T-helper 2 cell treated with Interferon-gamma antibody and Interleukin-4, amounts not matched to agents 100 ng/mL and 5 ng/mL, for 36 hours (primary cell): ENCODE results near the gene HPS4. TPM values are rescaled to one million over a fixed set of nuclear protein-coding genes. Genes with fewer than 3 reads are reported as not detected.

Source experiments
- intact Hi-C: fragments of 100-400 bp; cut with micrococcal nuclease; formaldehyde crosslinking; loops from one replicate; pipeline ENCODE4 v1.15.1; 2023
- total RNA-seq: library from RNA; stranded (reverse); gene quantifications from 2 replicates; pipeline ENCODE4 v1.2.3, GENCODE V29; 2022

Gene HPS4
- total RNA-seq, 1 donor from 2014 or later, result 29.9 TPM

DNA sequence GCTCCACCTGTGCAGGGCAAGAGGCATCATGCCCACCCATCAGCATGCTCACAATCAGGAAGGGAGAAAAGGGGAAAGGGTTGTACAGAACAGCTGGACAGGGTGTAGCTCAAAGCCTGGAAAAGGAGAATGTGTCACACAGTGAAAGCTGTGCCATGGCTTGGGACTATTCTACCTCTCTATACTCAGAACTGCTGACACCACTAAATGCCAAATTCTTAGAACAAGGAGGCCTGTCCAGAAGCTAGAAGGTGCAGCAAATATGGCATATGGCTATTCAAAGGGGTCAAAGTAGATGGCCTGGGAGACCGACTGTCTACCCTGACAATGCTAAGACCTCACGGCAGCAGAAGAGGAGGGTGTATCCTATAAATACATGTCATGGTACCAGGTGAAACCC, 12.8 kb downstream of the HPS4 start:
- intact Hi-C loops, result no loop called here

DNA sequence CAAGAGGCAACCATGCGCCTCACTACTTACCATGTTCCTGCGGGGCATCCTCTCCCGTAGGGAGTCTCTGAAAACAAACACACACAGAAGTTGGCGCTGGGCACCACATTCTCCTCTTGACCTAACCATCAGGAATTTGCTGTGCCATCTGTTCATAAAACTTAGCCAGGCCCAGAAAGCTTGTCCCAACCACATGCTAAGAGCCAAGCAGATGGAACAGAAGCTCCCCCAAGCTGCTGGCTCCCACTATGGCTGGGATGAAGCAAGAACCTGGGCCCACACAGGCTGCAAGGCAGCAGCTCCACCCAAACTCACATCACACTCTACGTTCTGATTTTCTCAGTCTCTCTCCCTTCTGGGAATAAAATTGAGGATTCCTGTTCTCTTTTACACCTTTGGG, 17.4 kb downstream of the HPS4 start:
- intact Hi-C loops, result no loop called here

- intact Hi-C loops, result no loop called here
Observed at GRCh38 chr22:26464312-26464711, 19.3 kb downstream of the HPS4 start.

DNA sequence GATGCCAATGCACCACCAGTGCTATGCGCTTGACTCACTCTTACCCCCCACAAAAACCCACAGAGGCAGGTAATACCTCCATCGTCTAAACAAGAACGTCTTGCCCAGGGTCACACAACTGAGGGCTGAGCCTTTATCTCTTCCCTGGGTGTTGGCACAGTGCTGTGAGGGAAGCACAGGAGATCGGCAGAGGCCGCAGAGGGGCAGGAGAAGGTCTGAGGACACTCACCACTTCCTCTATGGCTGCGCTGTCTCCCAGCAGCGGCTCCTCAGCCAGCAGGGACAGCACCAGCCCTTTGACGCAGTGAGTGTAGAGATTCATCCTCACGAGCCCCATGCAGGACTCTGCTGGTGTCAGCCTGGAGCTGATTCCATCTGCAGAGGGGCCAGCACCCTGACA, 19.9 kb downstream of the HPS4 start:
- intact Hi-C loops, result no loop called here

DNA sequence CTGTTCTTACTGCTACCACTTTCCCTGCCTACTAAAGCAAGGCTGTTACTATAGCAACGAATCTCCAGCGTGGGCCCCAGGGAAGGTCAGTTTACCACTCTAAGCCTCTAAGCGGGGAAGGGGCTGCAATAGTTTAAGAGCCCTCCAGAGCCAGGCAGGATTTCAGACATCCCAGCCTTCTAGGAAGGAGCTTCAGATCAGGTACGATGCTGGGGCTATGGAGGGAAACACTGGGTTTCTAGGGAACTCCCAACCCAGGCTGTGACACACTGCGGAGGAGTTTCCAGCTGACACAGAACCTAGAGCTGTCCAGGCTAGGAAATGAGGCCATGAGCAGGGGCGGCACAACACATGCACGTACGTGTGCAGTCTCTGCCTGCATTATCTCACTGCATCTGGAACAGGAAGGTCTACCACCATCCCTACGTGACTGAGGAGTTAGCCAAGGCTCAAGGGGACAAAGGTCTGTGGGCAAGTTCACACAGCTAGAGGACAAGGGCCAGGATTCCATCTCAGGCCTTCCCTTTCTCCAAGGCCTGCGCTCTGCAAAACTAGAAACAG, 20.4 kb downstream of the HPS4 start:
- intact Hi-C loops, result no loop called here

DNA sequence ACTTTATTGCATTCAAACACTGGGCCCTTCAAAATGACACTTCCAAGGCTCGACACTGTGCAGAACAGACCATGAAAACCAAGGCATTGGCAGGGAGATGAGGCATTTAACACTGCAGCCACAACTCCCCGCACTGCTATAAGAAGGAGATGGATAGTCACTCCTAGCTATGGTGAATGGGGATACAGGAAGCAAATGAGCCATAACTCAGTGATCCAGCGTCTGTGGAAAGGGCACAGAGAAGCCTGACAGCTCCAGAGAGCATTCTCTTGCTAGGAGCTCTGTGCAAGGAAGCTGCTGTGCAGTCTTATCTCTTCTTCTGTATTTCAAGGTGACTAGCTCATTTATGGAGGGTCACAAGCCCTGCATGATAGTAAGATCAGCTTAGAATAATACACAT, 20.9 kb downstream of the HPS4 start:
- intact Hi-C loops, result no loop called here

DNA sequence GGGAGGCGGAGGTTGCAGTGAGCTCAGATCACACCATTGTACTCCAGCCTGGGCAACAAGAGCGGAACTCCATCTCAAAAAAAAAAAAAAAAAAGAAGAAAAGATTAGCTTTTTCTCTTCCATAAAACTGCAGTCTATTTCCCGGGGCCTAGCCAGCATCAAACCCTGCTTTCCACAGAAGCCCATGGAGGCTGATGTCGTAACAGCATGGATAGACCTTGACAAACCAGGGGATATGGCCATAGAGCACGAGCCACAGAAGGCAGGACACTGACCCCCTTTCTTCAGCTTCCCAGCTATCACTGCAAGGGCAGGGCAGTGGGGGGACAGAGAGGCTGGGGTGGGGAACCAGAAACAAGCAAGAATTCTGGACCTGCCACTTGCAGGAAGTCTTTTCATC, 21.5 kb downstream of the HPS4 start:
- intact Hi-C loops, result no loop called here

DNA sequence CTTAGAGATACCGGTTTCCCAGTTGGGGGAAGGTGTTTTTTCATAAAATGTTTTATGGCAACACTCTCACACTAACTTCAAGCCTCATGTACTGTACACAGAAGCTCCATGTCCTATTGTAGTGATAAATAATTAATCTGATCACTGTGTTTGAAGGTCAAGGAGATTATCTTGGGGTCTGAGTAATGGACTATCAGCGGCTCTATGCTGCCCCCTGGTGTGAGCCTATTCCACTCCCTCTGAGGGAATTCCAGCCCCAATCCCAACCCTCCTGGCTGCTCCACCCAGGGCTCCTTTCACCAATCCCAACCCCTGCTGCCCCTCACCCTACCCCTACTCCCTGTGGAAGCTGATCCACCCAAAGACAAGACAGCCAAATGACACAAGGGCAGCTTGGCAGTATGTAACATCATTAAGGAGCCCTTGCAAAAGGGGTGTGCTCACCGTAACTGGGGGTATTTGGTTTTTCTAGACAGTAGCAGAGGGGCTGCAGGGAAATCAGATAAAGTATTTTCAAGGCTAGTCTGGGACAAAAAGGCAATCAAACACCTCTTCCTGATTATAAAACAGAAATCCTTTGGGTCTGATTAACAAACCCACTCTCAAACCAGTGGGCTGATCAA, 22.3 kb downstream of the HPS4 start:
- intact Hi-C loops, result loop anchor here (1.0 kb wide), 2 partner anchors 63 to 97 kb away; no protein-coding TSS in a partner anchor

DNA sequence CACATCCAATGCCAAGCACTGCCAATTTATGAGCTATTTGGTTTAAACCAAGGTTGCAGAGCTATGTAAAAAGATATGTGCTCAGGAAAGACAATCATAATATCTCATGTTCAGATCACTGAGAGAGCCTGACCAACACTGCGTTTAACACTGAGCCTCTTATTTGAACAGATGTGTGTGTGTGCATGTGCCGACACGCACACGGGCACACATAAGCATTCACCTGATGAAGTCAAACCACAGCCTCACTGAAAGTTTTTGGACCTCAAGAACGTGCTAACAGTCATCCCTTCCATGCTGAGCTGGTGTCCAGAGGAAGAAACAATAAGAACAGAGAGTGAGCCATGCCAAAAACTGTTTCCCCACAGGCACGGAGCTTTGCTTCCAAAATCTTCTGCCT, 23.4 kb downstream of the HPS4 start:
- intact Hi-C loops, result no loop called here

- intact Hi-C loops, result loop anchor here (2.0 kb wide), 1 partner anchor 27 kb away; no protein-coding TSS in a partner anchor
Observed at GRCh38 chr22:26457661-26458272, 25.8 kb downstream of the HPS4 start.

GRCh38 chr22:26453812-26454500, 29.6 kb downstream of the HPS4 start:
- intact Hi-C loops, result no loop called here

DNA sequence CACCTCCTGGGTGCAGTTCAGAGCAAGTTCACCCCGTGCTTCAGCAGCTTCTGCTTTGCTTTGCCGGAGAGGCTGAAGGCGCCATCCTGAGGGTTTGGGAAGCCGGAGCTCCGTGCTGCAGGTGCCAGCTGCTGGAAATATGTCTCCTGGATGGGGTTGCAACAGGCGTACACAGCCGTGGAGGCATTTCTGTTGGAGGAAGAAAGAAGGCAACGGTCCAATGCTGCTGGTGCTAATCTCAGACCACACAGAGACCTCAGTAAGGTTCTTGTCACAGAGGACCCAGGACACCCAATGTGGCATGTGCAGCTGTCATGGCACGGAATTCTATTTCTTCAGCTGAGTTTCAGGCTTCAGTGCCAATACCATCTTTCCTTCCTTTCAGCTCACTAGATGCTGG, 30.4 kb downstream of the HPS4 start:
- intact Hi-C loops, result no loop called here

DNA sequence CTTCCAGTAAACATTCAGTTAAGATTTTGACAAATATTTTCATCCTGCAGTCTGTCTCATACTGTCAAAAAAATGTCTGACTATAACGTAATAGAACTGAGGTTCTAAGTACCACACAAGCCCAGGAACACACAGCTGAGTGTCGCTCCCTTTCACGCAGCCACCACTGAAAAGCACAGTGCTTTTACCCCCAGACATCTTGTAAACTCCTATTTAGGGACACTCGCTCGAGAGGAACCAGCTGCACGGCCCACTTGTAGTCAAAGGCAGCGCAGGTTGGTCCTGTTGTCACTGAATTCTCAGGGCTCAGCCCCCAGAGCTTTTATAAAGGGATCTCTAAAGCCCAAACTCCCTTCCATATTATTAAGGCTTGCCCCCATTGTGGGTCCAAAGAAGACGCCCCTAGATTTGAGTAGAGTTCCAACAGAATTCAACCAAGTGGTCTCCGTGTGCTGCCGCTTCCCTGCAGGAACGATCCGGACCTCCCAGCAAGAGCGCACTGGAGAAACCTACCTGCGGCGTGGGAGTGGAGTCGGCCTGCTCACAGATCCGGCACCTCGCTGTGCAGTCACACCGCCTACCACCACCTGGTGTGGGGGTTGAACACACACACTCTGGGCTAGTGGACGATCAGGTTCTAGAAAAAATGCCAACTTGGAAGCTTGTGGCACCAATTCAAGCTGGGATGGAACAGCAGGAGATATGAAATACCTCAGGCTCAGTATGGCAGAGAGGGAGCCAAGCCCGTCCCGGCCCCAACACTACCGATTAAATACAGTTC, 31.2 kb downstream of the HPS4 start:
- intact Hi-C loops, result no loop called here

- intact Hi-C loops, result no loop called here
Observed at GRCh38 chr22:26450453-26451185, 33.0 kb downstream of the HPS4 start.

- intact Hi-C loops, result no loop called here
Observed at GRCh38 chr22:26448941-26449340, 34.6 kb downstream of the HPS4 start.

DNA sequence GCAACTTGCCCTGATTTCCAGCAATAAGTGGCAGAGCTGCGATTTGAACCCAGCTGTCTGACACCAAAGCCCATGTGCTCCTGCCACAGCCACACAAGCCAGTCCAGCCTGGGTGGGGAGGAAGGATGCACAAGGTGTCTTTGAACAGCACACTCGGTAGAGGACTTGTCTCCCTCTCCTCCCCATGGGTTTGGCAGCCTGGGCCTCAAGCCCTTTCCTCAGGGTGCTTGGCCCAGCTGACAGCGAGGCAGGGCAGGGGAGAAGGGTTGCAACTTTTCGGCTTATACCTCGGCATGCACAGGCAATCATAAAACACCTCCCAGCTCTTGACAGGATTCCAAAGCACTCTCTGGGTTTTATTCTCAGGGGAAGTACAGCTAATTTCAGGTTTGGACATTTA, 35.2 kb downstream of the HPS4 start:
- intact Hi-C loops, result no loop called here

GRCh38 chr22:26447584-26448329, 35.8 kb downstream of the HPS4 start:
- intact Hi-C loops, result no loop called here

DNA sequence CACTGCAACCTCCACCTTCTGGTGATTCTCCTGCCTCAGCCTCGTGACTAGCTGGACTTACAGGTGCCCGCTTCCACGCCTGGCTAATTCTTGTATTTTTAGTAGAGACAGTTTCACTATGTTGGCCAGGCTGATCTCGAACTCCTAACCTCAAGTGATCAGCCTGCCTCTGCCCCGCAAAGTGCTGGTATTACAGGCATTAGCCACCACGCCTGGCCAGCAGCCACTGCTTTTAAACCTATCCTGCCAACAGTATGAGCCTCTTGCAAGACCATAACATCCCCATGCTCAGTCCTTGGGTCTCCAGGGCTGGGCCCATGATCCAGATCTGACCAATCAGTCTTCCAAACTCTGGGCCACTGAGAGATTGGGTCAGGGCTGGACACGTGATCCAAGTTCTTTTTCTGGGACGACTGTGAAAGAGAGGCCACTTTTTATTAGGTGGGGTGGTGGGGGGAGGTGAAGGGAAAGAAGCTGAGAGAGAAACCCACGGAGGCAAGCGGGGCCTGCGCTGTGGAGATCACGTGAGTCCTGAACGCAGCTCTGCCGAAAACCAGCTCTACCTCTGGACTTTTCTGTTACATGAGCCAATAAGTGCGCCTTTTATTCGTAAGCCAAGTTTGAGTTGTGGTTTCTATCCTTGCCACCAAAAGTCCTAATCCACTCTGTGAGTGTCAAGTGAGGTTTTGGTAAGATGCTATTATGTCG, 36.6 kb downstream of the HPS4 start:
- intact Hi-C loops, result no loop called here

GRCh38 chr22:26445577-26446275, 37.9 kb downstream of the HPS4 start:
- intact Hi-C loops, result no loop called here
